Activated T-helper 1 cell treated with anti-CD3 and anti-CD28 coated beads, Interleukin-2, amount 50 U/mL, for 16 hours (primary cell): ENCODE measurements around the gene RAI14.

Experiments used
- DNase-seq, 2 donors: peaks; one replicate each; pipeline ENCODE4 v3.0.0-alpha.2; 2020; ENCODE audit warnings: low read depth in 1 of 2, low spot score in 1 of 2

Gene RAI14

DNA sequence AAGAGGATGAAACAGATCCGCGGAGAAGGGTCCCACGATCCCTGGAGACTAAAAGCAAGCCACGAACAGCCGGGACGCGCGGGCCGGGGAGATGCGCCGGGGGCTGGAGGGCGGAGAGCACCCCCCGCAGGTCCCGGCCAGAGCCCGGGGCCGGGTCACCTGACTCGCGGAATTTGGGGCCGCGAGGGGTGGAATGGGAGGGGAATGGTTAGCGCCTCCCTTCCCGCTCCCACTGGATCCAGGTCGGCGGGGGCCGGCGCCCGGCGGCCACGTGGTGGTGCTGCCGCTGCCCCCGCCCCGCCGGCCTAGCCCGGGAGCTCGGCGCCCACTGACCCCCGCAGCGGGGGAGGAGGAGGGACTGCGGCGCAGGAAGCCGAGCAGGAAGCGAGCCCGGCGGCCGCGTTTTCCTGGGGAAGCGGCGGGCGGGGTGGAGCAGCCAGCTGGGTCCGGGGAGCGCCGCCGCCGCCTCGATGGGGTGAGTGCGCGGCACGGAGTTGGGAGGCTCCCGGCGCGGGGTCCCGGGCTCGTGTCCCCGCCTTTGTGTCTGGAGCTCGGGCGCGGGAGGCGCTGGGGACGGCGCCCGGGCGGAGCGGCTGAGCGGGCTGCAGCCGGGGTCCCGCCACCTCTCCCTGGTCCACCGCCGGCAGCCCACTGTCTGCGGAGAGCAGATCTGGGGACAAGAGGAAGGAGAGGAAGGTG is at the start of gene RAI14:
TSS of gene RAI14 (plus strand) at position 328 of the 699 bp plus-strand sequence. CDS start 30,592 bp downstream, outside the sequence.
- DNase-seq, result peak in 1 of 2 donors; percentile 13

DNA sequence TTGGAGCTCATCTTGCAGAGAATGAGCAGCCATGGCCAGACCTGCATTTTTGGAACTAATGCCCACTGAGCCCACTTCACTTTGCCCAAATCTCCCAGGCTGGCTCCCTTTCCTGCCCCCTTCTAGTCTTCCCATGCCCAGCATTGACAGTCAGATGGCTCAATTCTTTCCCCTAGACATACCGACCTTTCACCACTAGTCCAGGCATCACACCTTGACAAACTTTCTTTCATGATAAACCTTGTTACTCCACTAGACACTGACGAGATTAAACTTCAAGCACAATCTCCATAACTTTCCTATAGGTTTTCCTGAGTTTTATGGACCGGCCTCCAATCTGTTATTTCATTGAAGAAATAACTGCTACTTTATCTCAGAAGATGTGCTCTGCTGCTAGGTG is 47.8 kb upstream of the RAI14 start:
- DNase-seq, result no peak

DNA sequence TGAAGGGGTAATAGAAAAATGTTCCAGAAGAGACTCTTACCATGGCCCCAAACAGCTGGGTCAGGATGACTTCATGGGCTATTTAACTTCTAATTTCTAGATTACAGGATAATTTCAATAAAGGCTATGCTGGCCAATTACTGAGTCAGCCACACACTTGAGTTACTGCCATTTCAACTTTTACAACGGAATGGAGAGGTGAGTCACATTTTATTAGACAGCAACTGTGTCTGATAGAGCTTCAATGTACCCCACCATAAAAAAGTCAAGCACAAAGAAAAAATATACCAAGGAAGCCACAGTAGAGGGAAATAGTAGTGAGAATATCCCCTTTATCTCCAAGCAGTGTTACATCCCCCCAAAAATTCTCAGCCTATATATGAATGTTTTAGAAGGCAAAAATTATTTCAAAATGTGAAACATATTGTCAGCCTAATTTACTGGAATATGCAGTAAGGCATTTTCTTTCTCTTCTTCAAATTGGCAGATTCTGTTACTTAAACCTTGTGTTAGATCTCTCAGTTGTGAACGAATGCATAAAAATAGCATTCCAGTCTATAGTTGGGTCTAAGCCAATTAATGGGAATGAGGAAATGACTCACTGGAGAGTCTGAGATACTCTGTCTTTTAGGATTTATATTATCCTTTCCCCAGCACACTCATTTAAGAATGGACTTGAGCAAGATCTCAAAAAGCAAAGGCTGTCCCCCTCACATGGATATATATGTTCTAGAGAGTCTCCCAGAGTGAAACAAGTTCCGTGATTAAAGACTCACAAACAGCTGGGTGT is 47.1 kb upstream of the RAI14 start:
- DNase-seq, result no peak

DNA sequence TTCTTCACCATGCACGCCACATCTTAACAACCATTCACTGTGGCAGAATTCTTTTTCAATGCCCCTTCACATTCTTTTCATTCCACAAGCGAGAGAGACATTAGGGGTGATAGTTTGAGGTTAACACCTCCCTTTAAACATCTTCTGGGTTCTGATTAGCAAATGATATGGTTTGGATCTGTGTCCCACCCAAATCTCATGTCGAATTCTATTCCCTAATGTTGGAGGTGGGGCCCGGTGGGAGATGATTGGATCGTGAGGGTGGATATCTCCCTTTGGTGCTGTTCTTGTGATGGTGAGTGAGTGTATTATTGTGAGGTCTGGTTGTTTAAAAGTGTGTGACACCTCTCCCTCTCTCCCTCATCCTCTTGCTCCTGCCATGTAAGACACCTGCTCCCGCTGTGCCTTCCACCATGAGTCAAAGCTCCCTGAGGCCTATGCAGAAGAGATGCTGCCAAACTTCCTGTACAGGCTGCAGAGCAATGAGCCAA is 46.1 kb upstream of the RAI14 start:
- no peak for DNase-seq

DNA sequence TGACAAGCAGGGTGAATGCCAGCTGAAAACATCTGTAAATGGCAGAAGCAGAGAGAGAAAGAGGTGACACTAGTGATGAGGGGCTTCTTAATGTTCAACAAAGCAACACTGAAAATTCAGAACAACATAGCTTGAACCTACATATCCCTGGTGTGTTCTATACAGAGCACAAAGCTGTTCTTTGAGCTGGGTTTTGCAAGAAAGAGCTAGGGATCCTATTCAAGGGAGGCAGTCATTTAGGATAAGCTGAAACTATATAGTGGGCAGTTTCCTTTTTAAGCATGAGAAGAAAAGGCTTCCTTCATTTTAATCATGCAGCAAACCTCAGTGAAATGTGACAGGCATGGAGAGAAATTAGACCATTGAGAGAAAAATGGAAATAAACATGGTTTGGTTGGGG is 45.6 kb upstream of the RAI14 start:
- no peak for DNase-seq

DNA sequence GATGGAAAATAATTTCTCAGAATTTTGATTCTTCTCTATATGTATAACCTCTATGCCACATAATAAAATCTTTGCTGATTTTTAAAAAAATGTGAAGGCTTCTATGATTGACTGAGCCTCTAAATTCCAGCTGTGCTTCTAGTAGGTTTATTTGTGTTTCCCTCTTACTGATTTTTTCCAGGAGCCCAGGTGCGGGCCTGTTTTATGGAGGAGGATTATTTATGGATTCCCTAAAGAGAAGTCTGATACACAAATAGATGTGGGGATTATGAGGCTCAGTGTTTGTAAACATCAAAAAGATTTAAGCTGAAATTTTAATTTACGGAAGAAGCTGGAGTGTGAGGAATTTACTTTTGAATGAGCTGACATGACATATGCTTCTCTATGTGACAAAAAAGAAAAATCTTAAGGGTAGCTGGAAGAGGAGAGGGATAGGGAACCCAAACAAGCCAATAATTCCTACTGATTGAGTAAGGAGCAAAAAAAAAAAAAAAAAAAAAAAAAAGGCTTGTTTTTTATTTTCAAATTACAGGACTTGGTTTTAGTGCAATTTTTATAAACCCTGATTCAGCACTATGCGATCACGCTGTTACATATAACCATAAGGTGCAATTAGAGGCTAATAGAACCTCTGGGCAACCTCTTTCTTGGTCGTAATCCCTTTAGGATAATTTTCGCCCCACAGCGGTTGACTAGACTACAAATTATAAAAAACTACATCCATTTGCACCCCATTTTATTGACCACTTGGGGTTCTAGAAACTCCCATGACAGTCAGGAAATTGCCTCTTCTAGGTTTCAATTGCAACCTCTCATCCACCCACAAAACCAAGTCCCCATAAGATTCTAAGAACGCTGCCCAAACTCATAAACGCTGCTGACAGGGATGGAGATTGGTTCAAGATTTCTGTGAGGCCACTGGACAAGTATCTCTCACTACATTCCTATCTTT is 44.4 kb upstream of the RAI14 start:
- DNase-seq, result no peak

DNA sequence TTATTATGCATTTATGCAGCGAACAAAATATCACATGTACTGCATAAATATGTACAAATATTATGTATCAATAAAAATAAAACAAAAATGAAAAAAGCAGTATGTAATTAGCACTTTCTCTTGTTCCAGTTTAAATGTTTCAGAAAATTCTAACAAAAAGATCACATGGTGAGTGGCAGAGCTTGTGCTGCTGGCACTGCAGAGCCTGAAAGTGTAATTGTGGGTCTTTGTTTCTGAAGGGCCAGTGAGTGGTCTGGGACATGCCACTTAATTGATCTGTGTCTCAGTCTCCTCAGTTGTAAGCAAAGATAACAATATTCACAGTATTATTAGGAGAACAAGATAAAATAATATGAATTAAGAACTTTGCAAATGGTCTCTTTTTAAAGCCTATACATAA is 39.5 kb upstream of the RAI14 start:
- DNase-seq, result no peak

DNA sequence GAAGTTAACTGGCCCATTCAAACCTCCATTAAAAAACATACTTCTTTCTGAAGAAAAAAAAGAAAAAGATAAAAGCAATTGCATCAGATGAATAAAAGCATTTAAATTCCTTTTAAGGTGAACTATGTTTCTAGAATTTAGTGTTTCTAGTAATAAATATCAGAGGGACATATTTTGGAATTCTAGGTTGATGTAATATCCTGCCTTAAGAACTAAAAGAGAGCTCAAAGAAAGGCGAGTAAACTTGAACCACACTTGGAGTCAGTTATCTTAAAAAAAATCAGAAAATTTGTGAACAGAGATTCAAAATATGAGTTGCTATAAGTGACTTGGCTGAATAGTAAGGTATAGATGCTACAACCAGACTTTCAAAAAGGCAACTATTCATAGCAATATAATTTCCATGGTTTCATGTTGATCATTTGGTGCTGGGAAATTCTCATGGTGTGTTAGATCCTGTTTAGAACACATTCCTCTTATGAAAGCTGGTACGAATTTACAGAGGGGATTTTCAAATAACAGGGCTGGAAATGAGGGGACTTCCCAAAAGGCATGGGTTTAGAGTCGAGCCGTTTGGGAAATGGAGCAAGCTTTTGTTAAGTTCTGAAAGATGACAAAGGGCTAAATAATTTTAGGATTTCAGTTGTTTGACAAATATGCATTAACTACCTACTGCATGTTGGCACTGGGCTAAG is 37.6 kb upstream of the RAI14 start:
- DNase-seq, result no peak

DNA sequence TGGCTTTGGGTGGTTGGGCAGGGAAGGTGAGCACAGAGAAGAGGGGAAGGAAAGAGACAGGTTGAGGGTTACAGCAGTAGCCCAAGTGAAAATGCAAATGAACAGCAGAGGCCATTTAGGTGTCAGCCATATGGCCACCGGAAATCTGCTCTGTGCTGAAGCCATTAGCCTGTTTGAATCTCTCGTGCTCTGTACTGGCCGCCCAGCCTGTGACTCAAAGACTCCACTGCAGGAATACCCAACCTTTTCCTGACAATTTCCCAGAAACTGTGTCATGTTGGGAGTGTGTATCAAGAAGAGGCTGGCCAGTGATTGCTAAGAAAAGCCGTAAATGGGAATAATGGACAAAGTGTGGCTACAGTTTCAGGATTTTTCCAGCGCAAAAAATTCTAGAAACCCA is 35.9 kb upstream of the RAI14 start:
- DNase-seq, result no peak

DNA sequence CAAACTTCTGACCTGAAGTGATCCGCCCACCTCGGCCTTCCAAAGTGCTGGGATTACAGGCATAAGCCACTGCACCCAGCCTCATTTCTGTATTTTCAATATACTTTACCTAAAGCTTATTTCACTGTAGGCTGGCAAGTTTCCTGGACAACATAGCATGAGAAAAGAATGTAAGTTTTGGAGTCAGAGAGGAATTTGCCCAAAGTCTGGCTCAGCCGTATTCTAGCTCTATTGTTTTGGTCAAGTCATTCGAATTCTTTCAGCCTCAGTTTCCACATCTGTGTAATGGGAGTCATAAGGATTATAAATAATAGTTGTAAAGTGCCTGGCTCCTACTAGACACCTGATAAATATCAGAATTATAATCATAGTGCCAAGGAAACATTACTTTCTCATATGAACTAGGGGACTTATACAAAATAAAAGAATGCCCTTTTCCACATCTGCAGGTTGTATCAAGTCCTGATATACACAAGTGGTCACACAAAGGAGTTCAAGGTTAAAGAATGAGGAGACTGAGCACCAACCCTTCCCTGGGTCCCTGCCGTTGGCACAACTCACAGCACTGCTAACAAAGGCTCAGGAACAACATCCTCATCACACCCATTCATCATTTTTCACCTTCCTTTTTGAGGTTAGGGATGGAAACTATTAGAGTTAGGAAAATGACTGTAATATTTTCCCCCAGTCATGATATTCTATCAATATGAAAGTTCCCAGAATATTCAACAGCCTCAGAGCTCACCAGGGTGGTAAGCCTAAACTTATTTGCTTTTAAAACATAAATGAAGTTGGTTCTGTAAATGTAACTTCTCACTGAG is 34.6 kb upstream of the RAI14 start:
- no peak for DNase-seq

DNA sequence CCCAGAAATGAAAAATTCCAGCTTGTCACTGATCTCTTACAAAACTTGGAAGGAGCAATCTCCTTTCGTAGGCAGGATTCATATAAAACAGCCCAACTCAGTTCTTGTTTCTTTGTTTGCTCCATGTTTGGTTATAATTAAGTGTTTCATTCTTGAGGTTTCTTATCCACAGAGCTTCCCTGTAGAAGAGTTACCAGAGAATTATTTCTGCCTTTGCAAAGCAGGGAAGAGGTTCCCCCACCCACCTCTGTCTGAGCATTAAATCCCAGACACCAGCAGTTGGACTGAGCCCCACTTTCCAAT is 34.1 kb upstream of the RAI14 start:
- no peak for DNase-seq

DNA sequence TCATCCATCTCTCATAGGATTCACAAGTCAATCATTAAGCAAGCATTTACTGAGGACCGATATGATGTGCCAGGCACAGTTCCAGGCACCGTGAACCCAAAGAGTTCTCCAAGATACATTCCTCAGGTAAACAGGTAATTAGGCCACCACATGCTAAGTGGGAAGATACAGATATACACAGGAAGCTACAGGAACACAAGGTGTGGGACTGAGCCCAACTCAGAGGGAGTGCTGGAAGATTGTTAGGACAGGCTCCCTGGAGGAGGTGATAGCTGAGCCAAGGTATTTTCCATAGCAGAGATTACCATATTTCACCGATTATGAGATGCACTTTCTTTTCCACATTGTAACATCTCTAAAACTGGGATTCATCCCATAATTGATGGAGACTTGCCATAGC is 31.4 kb upstream of the RAI14 start:
- DNase-seq, result no peak

DNA sequence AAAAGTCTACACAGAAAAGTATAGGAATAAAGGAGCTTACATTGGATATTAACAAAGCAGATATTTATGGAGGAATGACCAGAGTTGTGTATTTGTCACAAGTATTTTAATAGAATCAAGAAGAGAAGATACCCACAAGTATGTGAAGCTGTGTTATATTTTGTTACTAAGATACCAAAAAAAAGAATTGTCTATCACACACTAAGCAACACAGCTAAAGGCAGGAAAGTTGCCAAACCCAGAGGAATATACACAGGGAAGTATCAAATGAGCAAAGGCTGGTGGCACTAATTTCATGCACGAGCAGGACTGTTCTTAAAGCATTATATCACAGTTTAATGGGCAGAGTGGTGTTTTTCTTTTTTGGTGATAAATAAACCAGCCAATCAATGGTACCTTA is 30.9 kb upstream of the RAI14 start:
- DNase-seq, result no peak

DNA sequence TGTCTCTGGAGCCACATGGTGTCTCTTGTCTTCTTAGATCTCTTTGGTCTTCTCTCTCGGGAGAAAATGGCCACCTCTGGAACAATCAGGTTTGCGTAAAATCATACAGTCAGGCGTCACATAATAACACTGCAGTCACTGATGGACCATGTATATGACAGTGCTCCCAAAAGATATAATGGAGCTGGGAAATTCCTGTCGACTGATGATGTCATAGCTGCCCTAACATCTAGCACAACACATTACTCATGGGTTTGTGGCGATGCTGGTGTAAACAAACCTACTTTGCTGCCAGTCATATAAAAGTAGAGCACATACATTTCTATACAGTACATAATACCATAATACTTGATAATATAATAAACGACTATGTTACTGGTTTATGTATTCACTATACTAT is 30.1 kb upstream of the RAI14 start:
- no peak for DNase-seq

DNA sequence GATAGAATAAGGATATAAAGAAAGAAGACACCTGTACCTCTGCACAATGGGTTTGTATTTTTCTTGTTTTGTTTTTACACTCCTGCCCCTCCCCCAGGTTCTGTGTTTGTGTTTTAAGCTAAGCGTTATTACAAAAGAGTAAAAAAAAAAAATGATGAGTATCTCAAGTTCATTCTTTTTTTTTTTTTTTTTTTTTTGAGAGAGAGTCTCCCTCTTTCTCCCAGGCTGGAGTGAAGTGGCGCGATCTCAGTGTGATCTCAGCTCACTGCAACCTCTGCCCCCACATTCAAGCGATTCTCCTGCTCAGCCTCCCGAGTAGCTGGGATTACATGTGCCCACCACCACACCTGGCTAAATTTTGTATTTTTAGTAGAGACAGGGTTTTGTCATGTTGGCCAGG is 29.4 kb upstream of the RAI14 start:
- no peak for DNase-seq

DNA sequence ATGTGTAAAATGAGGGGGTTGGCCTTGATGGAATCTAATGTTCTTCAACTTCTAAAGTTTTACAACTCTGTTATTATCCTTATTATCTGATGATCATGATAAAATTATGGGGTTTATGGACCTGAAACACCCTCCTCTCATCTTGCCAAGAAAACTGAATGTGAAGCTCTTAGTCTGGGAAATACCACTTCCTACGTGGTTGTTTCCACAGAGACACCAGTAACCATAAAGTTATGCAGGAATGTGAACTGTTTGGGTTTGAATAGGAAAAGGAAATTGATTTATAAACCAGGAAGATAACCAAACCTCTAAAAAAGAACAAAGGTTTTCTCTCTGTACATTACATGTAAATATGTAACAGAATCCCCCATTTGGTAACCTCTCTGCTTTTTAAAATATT is 28.3 kb upstream of the RAI14 start:
- DNase-seq, result no peak

DNA sequence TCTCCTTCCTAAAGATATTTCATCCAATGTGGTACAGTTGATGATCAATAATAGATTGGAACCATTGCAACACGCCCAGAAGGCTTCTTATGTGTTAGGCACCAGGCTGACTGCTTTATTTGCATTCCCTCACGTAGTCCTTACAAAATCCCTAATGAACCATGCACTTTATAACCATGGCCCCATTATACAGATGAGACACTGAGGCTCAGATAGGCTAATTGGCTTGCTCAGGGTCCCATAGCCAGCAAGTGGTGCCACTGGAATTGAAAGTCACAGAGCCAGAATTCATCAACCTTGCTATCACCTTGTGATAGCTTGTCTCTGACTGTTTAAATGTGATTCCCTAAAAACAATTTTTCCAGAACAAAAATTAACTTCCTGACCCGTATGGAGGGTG is 27.8 kb upstream of the RAI14 start:
- DNase-seq, result no peak

DNA sequence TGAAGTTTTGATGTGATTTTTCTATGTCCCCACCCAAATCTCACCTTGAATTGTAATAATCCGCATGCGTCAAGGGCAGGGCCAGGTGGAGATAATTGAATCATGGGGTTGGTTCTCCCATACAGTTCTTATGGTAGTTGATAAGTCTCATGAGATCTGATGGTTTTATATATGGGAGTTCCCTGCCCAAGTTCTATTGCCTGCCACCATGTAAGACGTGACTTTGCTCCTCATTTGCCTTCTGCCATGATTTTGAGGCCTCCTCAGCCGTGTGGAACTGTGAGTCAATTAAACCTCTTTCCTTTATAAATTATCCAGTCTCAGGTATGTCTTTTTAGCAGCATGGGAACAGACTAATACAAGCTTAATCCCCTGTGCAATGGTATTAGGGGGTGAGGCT is 25.5 kb upstream of the RAI14 start:
- no peak for DNase-seq

DNA sequence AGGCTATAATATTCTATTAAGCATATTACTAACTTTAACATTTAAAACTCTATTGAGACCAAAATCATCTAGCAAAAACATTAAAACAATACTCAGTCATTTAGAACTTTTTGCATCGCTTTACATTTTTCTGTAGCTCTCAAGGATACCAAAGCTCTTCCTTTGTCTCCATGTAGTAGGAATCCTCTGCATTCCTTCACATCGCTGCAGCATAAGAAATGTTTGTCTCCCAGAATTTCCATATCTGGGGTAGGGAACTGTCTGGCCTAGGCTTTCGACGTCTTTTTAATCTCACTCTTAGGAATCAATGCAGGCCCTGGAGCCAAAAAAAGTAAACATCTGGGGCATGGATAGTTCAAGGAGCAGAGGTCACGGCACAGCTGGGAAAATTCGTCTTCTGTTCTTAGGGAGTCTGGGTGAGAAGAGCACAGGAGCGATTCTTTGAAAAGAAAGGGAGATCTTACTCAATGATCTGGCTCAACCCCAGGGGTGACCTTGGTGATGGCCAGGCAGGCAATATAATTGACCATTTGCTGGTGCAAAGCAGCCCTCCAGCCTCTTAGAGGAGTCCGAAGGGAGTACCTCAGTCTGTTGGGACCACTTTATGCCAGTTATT is 23.2 kb upstream of the RAI14 start:
- DNase-seq, result no peak
